Hepatocyte (in vitro differentiated cells): ENCODE results near the gene TRIM4.

Experiments used
- CTCF ChIP-seq: fragments of 200-600 bp; sonication (generic); IDR thresholded peaks from 2 replicates; pipeline ENCODE4 v1.5.1; 2016; ENCODE audit warnings: antibody characterized with exemption, mild to moderate bottlenecking; ENCODE audit not compliant: poor library complexity
- EZH2 ChIP-seq: fragments of 200-600 bp; sonication (generic); IDR thresholded peaks from 2 replicates; pipeline ENCODE4 v1.6.1; 2016; ENCODE audit warnings: antibody characterized with exemption, mild to moderate bottlenecking, borderline replicate concordance

GRCh38 chr7:99868246-99868645 is 51.1 kb downstream of the TRIM4 start:
- TF ChIP-seq CTCF (no peak), EZH2 (no peak)
